Erythroblast (primary cell): ENCODE data around the gene RYR2.

ENCODE experiments used
- GATA1 ChIP-seq: IDR thresholded peaks from 2 replicates; pipeline ENCODE4 v1.6.1; 2011; ENCODE audit warnings: low read depth, mild to moderate bottlenecking, control low read depth, low read length, moderate library complexity
- POLR2A ChIP-seq: IDR thresholded peaks from 2 replicates; pipeline ENCODE4 v1.6.1; 2011; ENCODE audit warnings: mild to moderate bottlenecking, low read length

DNA sequence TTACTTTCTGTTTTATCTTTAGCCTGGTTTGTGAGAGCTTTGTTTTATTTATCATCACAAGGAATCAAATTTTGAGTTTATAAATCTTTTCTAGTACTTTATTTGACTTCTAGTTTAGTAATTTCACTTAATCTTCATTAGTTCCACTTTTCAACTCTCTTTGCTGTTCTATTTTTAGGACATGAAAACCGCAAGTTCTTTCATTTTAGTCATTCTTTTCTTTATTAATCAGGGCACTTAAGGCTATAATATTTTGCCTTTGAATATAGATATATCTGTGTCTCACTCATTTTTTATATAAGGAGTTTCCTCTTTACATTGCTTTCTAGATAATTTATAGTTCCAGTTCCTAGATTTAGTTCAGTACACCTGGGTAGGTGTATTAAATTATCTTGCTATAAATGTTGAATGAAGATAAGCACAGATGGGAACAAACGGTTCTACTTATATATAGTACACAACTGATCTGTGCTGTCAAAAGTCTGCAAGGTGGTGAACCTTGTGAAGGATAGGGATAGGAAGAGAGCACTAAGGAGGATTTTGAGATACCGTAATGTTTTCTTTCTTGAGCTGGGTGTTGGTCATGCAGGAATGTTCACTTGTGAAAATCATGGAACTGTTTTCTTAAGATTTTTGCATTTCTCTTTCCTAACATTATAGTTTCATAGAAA is 402.3 kb downstream of the RYR2 start:
- TF ChIP-seq POLR2A: no peak
- no peak for TF ChIP-seq GATA1
